PC-9 (cell line): ENCODE results near the gene EMP2.

Source experiments
- CTCF ChIP-seq: fragments of 200-600 bp; sonication (generic); conservative IDR thresholded peaks from 2 replicates; pipeline ENCODE4 v1.6.1; 2017; ENCODE audit warnings: mixed run types, antibody characterized with exemption, mild to moderate bottlenecking, moderate library complexity
- EZH2 ChIP-seq: fragments of 200-600 bp; sonication (generic); IDR thresholded peaks from 2 replicates; pipeline ENCODE4 v1.8.0; 2017; ENCODE audit warnings: antibody characterized with exemption, low read depth

DNA sequence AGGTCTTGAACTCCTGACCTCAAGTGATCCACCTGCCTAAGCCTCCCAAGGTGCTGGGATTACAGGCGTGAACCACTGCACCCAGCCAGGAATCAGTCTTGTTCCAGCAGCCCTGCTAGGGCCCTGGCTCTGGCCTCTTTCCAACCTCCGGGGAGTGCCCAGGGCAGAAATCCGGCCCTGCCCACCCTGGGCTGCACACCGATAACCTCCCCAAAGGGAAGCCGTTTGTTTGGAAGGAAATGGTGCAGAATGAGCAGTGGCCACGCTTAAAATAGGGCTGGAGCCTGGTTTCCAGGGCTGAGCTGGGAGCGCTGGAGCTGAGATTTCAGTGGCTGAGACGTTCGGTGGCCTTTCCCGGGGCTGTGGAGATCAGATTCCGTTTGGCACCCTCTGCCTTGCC lies 17.8 kb upstream of the EMP2 start:
- no peak for TF ChIP-seq CTCF
- TF ChIP-seq EZH2 = no peak
